SK-N-MC (cell line): Measurements from ENCODE around the gene SHISA2.

Experiments used
- EZH2 ChIP-seq: fragments of 200-600 bp; sonication (generic); IDR thresholded peaks from one replicate; pipeline ENCODE4 v1.6.1; 2017; ENCODE audit warnings: antibody characterized with exemption
- POLR2AphosphoS5 ChIP-seq: IDR thresholded peaks from 2 replicates; pipeline ENCODE4 v1.6.1; 2012; ENCODE audit warnings: mild to moderate bottlenecking, low read depth, low read length, borderline replicate concordance

- no peak for TF ChIP-seq POLR2AphosphoS5
- TF ChIP-seq EZH2: no peak
Observed at GRCh38 chr13:26041444-26041843, 10.4 kb downstream of the SHISA2 start.
